Measurements from ENCODE around the gene MYO3B.
"Not testable (repeated sequence)": the region's sequence is repeated elsewhere in the genome, so short reads cannot be mapped to it uniquely, and the experiment has no call there.

DNA sequence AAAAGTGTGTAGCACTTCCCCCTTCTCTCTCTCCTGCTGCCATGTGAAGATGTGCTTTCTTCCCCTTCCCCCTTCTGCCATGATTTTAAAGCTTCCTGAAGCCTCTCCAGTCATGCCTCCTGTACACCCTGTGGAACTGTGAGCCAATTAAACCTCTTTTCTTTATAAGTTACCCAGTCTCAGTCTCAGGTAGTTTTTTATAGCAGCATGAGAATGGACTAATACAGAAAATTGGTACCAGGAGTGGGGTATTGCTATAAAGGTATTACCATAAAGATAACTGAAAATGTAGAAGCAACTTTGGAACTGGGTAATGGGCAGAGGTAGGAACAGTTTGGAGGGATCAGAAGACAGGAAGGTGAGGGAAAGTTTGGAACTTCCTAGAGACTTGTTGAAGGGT lies 374.0 kb downstream of the MYO3B start:
- not testable (repeated sequence) for TF ChIP-seq CTCF (conservative IDR thresholded peaks at IDR 0.05); ZFX (IDR thresholded peaks at IDR 0.05)
